OCI-LY3 (cell line): ENCODE measurements around the gene C1QTNF3.

Source experiments
- H2AFZ ChIP-seq: fragments of 200-600, 300-600 bp; shearing (Covaris generic); 2 replicates; pipeline ENCODE4 v1.6.0; 2014; ENCODE audit warnings: antibody characterized with exemption, low read depth, low read length
- H3K27ac ChIP-seq: fragments of 200-600, 300-600 bp; sonication (generic); 2 replicates; pipeline ENCODE4 v1.5.1; 2014; ENCODE audit warnings: mild to moderate bottlenecking, low read length, moderate library complexity, mixed read lengths
- H3K27me3 ChIP-seq: fragments of 200-600, 300-600 bp; sonication (generic); 2 replicates; pipeline ENCODE4 v1.6.1; 2014; ENCODE audit warnings: low read depth, low read length, mixed read lengths
- H3K36me3 ChIP-seq: fragments of 200-600, 300-600 bp; sonication (generic); replicated peaks from 2 replicates; pipeline ENCODE3; 2014; ENCODE audit warnings: low read depth, low read length, mixed read lengths
- H3K4me1 ChIP-seq: fragments of 300-600, 200-600 bp; sonication (generic); 2 replicates; pipeline ENCODE4 v1.6.1; 2014; ENCODE audit warnings: low read length, mixed read lengths
- H3K4me2 ChIP-seq: fragments of 200-600, 300-600 bp; sonication (generic); 2 replicates; pipeline ENCODE4 v1.6.1; 2014; ENCODE audit warnings: low read length, mixed read lengths
- H3K4me3 ChIP-seq: fragments of 300-600, 200-600 bp; sonication (generic); 2 replicates; pipeline ENCODE4 v1.5.1; 2014; ENCODE audit warnings: antibody characterized with exemption, mild to moderate bottlenecking, low read length, moderate library complexity
- H3K79me2 ChIP-seq: fragments of 300-600, 200-600 bp; shearing (Covaris generic); 2 replicates; pipeline ENCODE4 v1.6.1; 2014; ENCODE audit warnings: mild to moderate bottlenecking, low read length, mixed read lengths
- H3K9ac ChIP-seq: fragments of 300-600, 200-600 bp; shearing (Covaris generic); 2 replicates; pipeline ENCODE4 v1.6.0; 2014; ENCODE audit warnings: mild to moderate bottlenecking, low read length, moderate library complexity
- H3K9me3 ChIP-seq: fragments of 200-600, 300-600 bp; shearing (Covaris generic); 2 replicates; pipeline ENCODE4 v1.6.1; 2014; ENCODE audit warnings: low read length, mixed read lengths; ENCODE audit not compliant: insufficient read depth
- H4K20me1 ChIP-seq: fragments of 200-600, 300-600 bp; sonication (generic); 2 replicates; pipeline ENCODE4 v1.6.1; 2016; ENCODE audit warnings: low read length, mixed read lengths; ENCODE audit not compliant: insufficient read depth
- CTCF ChIP-seq: fragments of 200-600, 300-600 bp; sonication (generic); IDR thresholded peaks from 2 replicates; pipeline ENCODE4 v1.5.1; 2014; ENCODE audit warnings: antibody characterized with exemption, low read length, low read depth
- EZH2phosphoT487 ChIP-seq: fragments of 200-600 bp; shearing (Covaris generic); IDR thresholded peaks from 2 replicates; pipeline ENCODE4 v1.6.1; 2018; ENCODE audit warnings: antibody characterized with exemption, mixed run types, low read depth

Gene C1QTNF3

GRCh38 chr5:33997331-33997983, 45.6 kb downstream of the C1QTNF3 start:
- Histone ChIP-seq H3K36me3 (no peaks in the 10 kb centered on the region), H2AFZ (no peak overlapping the region), H3K4me1 (no peaks in the 10 kb centered on the region), H3K27ac (no peak overlapping the region), H3K4me3 (no peak overlapping the region), H3K9ac (no peak overlapping the region), H3K4me2 (no peak overlapping the region), H3K9me3 (no peaks in the 10 kb centered on the region), H3K79me2 (no peaks in the 10 kb centered on the region), H4K20me1 (no peaks in the 10 kb centered on the region), H3K27me3 (no peaks in the 10 kb centered on the region)
- TF ChIP-seq EZH2phosphoT487 (no peak), CTCF (peak; percentile 55)

- no peaks in the 10 kb centered on the region for H4K20me1 ChIP-seq
- no peaks in the 10 kb centered on the region for H3K36me3 ChIP-seq
- no peak overlapping the region for H2AFZ ChIP-seq
- H3K27ac ChIP-seq = no peak overlapping the region
- no peaks in the 10 kb centered on the region for H3K27me3 ChIP-seq
- no peak overlapping the region for H3K4me2 ChIP-seq
- no peak overlapping the region for H3K9ac ChIP-seq
- H3K9me3 ChIP-seq = no peaks in the 10 kb centered on the region
- H3K4me3 ChIP-seq = no peak overlapping the region
- TF ChIP-seq CTCF = no peak
- no peak for TF ChIP-seq EZH2phosphoT487
- no peaks in the 10 kb centered on the region for H3K79me2 ChIP-seq
- H3K4me1 ChIP-seq = no peaks in the 10 kb centered on the region
Observed at GRCh38 chr5:33995865-33996264, 47.1 kb downstream of the C1QTNF3 start.

DNA sequence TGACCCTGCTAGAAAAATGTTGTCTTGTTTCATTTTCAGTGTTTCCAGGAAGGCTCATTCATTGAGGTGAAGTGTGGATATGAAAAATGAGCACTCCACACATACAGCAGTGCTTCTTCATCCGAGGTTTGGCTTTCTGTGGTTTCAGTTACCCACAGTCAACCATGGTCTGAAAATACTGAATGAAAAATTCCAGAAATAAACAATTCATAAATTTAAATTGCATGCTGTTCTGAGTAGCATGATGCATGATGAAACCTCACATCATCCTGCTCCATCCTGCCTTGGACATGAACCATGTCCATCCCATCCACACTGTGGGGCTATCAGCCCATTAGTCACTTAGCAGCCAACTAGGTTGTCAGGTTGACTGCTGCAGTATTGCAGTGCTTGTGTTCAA, 48.2 kb downstream of the C1QTNF3 start:
- TF ChIP-seq CTCF = no peak
- no peak for TF ChIP-seq EZH2phosphoT487
- no peaks in the 10 kb centered on the region for H3K79me2 ChIP-seq
- no peak overlapping the region for H3K27ac ChIP-seq
- no peak overlapping the region for H3K9ac ChIP-seq
- no peaks in the 10 kb centered on the region for H3K9me3 ChIP-seq
- no peak overlapping the region for H2AFZ ChIP-seq
- no peaks in the 10 kb centered on the region for H4K20me1 ChIP-seq
- no peak overlapping the region for H3K4me2 ChIP-seq
- no peaks in the 10 kb centered on the region for H3K4me1 ChIP-seq
- H3K27me3 ChIP-seq = no peaks in the 10 kb centered on the region
- no peaks in the 10 kb centered on the region for H3K36me3 ChIP-seq
- H3K4me3 ChIP-seq = no peak overlapping the region

DNA sequence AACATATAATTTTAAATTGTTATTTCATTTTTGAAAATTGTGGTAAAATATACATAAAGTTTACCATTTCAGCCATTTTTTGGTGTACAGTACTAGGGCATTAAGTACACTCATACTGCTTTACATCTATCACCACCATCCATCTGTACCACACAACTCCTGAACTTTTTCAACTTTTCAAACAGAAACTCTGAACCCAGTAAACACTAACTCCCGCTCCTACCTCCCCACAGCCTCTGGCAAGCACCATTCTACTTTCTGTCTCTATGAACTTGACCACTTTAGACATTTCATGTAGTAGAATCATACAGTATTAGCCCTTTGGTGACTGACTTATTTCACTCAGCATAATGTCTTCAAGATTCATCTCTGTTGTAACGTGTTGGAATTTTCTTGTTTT, 50.1 kb downstream of the C1QTNF3 start:
- no peaks in the 10 kb centered on the region for H3K9me3 ChIP-seq
- no peak for TF ChIP-seq EZH2phosphoT487
- TF ChIP-seq CTCF = no peak
- H3K79me2 ChIP-seq = no peaks in the 10 kb centered on the region
- no peak overlapping the region for H3K4me2 ChIP-seq
- no peaks in the 10 kb centered on the region for H4K20me1 ChIP-seq
- H3K9ac ChIP-seq = no peak overlapping the region
- no peaks in the 10 kb centered on the region for H3K27me3 ChIP-seq
- H3K4me3 ChIP-seq = no peak overlapping the region
- peaks cover 11% of the 10 kb centered on the region for H3K36me3 ChIP-seq
- H3K27ac ChIP-seq = no peak overlapping the region
- no peaks in the 10 kb centered on the region for H3K4me1 ChIP-seq
- no peak overlapping the region for H2AFZ ChIP-seq
